Measurements from ENCODE around the gene ZNF827.

Gene ZNF827

GRCh38 chr4:145934434-145935047, 4.1 kb downstream of the ZNF827 start:
- DNase-seq = no peak

GRCh38 chr4:145933134-145933533, 5.5 kb downstream of the ZNF827 start:
- no peak for DNase-seq

GRCh38 chr4:145931403-145931802, 7.2 kb downstream of the ZNF827 start:
- no peak for DNase-seq

- DNase-seq = no peak
These were observed 8.0 kb downstream of the ZNF827 start for GRCh38 chr4:145930592-145930991.

DNA sequence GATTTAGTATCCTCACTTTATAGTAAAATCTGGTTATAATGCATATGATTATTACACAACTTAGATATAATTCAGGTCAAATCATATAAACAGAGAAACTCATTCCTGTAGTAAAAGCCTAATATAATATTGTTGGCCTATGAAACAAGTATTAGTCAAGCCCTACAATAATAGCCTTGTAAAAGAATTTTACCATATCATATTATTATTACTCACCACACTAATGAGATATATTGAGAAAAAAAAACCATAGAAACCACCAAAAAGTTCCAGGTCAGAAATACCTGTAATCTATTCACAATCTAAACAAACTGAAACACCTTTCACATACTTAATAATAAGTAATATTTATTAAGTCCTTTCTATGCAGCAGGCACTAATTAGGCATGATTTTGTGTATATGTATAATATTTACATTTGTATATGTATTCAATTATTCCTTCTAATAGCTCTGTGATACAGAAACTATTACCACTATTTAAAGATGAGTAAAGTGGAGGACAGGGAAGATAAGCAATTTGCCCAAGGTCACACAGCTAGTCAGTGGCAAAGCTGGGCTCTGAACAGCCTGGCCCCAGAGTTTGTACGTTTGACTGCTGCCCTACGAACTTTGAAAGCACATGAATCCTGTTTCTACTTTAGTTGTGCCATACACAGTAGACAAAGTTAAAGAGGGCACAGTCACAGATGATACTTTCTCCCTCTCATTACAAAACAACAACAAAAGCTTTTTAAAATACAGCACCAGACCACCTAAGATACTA, 9.0 kb downstream of the ZNF827 start:
- DNase-seq = no peak

GRCh38 chr4:145928748-145929147, 9.9 kb downstream of the ZNF827 start:
- no peak for DNase-seq

DNA sequence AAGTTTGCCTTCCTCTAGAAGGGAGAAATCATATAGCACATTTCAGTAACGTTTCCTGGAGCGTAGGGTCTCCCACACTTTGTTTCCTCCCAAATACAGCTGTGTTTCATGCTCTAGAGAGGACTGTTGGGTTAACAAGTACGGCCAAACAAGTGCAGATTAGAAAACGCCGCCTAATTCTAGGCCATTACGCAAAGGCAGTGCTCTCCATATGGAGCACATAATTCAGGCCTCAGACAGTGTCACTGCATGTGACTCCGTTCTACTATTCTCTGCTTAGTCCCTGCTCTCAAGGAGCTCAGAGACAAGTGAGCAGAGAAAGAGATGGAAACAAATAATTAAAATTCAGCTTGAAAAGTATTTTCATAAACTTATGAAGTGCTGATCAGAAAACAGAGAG, 11.6 kb downstream of the ZNF827 start:
- no peak for DNase-seq

GRCh38 chr4:145921231-145921630, 17.4 kb downstream of the ZNF827 start:
- DNase-seq = no peak

- DNase-seq = no peak
These were observed 18.4 kb downstream of the ZNF827 start for GRCh38 chr4:145920205-145920604.

DNA sequence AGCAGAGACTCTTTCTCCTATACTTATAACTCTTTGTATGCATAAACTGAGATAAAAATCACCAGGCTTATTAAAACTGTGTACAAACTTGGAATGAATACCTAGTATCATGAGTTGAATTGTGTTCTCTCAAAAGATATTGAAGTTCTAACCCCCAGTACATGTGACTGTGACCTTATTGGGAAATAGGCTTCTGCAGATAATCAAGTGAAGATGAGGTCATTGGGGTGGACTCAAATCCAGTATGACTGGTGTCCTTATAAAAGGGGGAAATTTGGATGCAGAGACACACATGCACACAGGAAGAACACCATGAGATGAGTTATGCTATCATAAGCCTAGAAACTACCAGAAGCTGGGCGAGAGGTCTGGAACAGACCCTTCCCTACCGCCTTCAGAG, 26.2 kb downstream of the ZNF827 start:
- DNase-seq = no peak

DNA sequence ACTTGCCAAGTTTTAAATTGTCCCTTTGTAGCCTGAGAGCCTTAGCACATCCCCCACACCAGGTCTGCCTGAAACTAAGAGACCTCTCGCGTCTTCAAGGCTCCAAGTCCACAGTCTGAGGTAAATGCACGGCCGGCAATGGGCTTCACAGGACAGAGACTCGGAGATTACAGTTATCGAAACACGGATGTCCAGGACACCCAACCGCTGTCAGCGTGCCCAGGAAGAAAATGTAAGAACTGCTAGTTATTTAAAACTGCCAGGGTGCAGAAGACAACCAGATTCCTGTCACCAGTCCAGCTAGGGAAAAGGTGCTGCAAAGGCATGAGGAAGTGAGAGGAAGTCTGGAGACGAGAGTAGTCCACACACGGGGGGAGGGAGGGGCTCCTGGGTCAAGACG, 28.9 kb downstream of the ZNF827 start:
- DNase-seq = no peak

- DNase-seq = no peak
These were observed 29.3 kb downstream of the ZNF827 start for GRCh38 chr4:145909281-145909715.

DNA sequence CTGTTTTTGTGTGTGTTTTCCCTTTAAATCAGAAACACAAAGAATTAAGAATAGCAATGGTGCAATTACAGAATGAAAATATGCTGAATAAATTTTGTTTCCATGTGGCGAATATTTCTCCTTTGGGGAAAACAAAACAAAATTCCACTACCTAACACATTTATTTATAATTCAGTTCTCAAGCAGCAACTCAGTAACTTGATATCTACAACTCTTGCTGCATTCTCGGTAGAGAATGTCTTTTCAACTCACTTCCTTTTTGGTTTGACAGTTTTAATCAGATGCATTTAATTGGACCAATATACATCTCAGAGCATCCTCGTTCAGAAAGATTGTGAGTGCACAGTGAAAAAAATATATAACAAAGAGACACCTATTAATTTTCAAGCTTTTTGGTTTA, 30.8 kb downstream of the ZNF827 start:
- DNase-seq = no peak

DNA sequence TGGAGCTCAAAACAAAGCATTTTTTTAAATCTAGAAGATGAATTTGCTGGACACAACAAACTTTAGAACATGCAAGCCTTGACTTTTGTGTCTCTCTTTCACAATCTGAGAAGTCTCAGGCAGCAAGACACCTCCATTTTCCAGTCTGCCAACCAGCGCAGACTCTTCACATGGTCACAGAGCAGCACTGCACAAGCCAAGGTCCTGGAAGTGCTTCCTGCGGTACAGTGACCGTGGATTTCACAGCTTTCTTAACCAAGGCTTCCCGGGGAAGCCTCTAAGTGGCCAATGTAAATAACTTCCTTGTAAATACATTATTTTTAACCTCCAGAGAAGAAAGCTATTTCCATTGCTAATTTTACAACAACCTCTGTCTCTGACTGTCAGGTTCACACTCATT, 31.2 kb downstream of the ZNF827 start:
- DNase-seq = no peak

DNA sequence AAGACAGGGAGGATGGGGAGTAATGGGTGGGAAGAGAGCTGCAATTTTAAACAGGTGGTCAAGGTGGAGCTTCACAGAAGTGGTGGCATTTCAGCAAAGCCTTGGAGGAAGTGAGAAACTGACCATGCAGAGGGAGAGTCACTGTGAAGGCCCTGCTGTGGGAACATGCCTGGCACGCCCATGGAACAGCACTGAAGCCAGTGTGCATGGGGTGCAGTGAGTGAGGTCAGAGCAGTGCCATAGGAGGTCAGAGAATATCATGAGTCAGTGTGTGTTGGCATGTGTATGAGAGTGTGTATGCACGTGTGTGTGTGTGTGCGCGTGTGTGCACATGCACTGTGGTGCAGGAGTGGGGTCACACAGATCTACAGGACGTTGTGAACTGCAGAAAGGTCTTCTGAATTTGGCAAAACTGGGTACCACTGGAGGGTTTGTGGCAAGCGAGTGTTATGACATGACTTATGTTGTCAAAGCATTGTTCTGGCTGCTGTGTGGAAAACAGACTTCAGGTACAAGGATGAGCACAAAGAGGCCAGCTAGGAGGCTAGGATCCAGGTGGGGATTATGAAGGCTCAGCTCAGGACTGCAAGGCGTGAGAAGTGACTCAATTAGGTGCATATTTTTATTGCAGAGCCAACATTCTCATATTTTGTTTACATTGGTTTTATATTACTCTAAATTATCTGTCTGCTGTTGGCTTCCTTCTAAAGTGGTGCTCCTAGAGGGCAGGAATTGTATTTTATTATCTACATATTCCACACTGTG, 34.0 kb downstream of the ZNF827 start:
- DNase-seq = no peak

GRCh38 chr4:145902522-145902921, 36.1 kb downstream of the ZNF827 start:
- DNase-seq = no peak

- no peak for DNase-seq
These were observed 38.6 kb downstream of the ZNF827 start for GRCh38 chr4:145899886-145900460.

GRCh38 chr4:145898926-145899531, 39.6 kb downstream of the ZNF827 start:
- DNase-seq = no peak

- DNase-seq = no peak
These were observed 40.2 kb downstream of the ZNF827 start for GRCh38 chr4:145898466-145898865.

DNA sequence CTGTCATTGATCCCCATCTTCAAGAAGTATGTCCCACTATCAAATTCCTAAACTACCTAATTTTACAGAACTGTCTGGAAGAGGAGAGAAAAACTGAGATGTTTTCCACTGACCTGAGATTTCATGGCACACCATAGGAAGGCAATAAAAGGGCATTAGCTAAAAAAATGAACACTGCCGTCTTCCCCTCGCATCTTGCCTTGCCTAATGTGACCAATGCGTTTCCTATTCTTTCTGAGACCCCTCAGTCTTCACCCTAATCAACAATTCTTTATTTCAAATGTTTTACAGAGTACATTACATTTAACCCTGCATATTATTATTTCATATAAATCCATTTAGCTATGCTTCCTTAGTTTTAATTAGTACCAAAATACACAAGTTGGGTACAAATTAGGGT, 43.6 kb downstream of the ZNF827 start:
- DNase-seq = no peak

DNA sequence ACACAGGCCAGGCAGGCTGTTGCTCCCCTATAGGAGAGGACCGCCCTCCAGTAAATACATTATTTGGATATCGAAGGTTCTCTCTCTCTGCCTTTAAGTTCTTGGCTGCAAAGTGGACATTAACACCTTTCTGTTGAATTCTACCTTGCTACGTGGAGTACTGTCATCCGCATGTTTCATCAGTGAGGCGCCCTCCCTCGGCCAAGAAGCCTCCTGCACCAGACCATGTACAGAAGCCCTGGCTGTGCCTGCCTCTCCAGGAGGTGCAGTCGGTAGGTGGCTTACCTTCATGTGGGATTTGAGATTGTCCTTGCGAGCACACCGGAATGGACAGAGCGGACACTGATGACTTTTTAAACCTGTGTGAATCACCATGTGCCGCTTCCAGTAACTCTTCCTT, 46.7 kb downstream of the ZNF827 start:
- DNase-seq = no peak

- no peak for DNase-seq
These were observed 47.9 kb downstream of the ZNF827 start for GRCh38 chr4:145890689-145891088.

DNA sequence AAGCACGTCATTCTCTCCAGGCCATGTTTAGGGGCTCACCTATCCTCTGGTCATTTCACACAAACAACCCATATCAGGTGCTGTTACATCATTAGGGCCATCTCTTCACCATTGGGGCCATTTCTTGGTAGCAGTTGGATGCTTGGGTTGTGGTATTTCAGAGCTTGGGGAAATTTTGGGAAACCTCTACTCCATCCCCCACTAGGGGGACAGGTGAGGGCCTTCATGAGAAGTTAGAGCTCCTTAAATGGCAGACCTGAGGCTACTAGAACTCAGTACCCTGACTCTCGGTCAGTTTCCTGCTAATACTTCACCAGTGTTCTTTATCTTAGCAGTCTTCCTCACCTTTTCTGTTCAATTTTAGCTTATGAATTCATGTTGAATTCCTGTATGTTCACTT, 50.2 kb downstream of the ZNF827 start:
- no peak for DNase-seq

Measured in CD4-positive, alpha-beta T cell treated with Interleukin-6 for 4 hours (primary cell).